ENCODE results near the gene QARS1.

DNA sequence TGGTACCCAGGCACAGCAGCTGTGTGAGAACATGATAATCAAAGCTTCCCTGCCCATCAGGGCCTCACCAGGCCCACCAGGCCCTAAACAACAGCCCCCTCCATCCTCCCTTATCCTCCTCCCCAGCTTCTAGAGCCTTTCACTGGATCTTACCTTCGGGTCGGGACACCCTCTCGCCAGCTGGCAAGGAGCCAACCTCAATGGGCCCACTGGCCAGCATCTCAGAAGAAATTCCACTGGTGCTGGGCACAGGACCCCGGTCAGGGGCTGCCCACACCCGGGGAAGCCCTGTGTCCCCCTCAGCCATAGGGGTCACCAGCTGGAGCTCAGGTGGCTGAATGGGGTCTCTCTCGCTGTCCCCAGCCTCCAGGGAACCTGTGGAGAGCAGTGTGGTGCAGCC, 6.8 kb upstream of the QARS1 start:
- TF ChIP-seq, protein P1, sequence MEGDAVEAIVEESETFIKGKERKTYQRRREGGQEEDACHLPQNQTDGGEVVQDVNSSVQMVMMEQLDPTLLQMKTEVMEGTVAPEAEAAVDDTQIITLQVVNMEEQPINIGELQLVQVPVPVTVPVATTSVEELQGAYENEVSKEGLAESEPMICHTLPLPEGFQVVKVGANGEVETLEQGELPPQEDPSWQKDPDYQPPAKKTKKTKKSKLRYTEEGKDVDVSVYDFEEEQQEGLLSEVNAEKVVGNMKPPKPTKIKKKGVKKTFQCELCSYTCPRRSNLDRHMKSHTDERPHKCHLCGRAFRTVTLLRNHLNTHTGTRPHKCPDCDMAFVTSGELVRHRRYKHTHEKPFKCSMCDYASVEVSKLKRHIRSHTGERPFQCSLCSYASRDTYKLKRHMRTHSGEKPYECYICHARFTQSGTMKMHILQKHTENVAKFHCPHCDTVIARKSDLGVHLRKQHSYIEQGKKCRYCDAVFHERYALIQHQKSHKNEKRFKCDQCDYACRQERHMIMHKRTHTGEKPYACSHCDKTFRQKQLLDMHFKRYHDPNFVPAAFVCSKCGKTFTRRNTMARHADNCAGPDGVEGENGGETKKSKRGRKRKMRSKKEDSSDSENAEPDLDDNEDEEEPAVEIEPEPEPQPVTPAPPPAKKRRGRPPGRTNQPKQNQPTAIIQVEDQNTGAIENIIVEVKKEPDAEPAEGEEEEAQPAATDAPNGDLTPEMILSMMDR (IDR thresholded peaks at IDR 0.05; ENCODE audit: low read depth, low read length, poor library complexity, severe bottlenecking), result no peak
- no peak for TF ChIP-seq EZH2phosphoT487 (IDR thresholded peaks at IDR 0.05; ENCODE audit: borderline replicate concordance, low read length)

All from DOHH2 (cell line).